Measurements from ENCODE around the gene CDK6.

The CDK6 gene

DNA sequence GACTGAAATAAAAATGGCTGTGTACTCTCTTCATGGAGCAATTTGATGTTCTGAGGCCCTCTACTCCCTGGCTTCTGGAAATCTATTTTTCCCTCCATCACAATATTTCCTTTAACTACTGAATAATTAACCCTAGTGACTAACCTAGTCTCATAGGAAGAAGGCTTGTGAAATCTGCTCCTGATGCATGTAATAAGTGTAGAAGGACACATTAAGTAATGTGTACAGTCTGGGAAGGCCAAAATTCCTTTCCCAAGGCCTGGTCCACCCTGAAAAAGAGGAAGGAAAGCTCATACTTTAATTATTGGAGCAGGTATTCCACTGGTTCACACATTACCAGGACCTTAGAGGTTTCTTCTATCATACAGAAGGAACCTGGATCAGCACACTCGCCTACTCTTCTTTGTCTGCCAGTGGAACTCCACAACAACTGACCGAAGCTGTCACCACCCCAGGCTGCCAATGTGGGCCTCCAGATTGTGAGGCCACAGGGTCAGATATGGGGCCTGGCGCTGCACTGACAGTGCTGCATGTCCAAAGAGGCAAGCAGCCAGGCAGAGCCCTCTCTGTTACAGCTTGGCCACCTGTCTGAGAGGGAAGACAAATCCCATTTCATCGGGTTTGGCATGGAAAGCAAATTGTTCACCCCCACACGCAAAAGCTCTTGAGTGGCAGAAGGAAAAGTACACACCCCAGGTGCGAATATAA, 191.8 kb downstream of the CDK6 start:
- no peak for DNase-seq (ENCODE audit: low read depth)

DNA sequence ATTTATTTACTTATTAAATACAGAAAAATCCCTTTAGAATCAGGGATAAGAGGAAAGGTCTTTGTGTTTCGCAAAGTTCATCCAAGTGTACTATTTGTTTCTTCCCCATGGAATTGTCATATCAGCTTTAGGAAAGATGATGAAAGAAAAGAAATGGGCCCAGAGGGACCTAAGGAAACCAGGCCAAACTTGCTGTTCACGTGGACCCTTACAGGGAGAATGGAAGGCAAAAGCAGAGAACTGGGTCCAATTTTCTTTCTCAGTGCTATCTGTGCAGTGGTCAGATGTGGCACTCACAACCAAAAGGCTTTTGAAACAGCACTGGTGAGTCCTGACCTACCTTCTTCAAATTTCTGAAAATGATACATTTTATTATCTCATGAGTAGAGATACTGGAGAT, 192.6 kb downstream of the CDK6 start:
- no peak for DNase-seq (ENCODE audit: low read depth)

DNA sequence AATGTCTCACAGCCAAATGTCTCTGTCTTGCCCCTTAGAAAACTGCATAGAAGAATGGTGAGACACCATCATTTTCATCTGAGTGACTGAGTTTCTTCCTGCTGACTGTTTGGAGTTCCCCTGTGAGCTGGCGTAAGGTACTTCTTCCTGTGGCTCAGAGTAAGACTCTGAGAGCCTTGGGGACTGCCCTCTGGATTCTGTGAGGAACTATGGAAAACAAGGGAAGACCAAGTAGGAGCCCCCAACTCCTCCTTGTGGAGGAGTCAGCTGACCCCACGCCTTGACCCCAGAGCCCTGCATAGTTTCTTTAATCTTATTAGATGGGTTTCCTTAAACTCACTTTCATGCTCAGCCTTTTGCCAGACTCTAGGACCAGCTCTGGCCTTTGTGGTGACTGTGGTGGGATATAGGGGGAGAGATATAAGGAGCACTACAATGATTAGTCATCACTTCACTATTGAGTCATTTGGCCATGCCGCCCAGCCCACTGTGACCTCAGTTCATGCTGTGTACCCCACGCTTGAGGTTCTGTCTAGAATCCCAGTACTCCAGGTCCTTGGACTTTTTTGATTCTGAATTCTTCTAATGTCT, 194.4 kb downstream of the CDK6 start:
- peak; percentile 54 for DNase-seq (ENCODE audit: low read depth)

DNA sequence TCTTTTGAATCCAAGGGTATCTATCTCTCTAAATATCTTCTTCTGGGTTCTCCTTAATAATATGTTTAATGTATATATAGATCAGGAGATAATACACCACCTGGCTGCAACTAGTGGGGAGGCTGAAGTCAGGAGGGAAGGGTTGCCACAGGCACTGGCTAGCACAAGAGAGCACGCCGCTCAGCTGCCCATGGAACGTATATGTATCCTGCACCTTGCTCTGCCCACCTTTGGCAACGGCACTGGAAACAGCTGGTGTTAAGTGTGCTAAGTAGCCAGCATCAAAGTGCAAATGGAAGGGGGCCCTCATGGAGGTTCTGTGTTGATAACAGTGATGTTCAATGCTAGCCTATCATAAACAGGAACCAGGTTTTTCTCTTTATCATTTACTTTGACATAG, 196.4 kb downstream of the CDK6 start:
- no peak for DNase-seq (ENCODE audit: low read depth)

DNA sequence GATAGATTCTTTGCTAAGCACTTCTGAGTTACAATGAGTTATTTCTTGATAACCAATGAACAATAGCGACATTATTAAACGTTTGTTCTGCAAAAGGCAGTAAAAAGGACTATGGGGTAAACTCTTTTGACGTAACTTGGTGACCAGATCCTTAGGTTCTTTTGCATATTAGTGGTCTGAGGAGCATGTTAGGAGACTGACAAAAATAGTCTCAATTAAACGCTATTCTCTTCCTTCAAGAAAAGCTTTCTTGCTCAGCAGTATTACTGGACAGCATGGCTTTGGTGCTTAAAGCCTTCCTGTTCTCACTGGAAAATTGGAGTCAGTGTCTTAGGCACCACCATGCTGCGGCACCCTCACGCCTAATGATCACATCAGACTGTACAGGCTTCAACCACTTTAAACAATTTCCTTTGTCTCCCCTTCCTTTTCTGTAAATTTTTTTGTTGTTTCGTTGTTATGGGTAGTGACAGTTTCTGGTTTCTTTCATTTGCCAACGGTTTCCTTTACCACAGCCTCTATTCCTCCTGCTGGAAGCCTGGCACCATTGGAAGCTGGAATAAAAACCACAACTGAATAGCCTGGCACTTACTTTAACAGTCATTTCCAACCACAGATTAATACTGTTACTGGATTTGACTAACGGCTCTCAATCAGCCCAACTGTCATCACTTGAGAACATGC, 197.0 kb downstream of the CDK6 start:
- no peak for DNase-seq (ENCODE audit: low read depth)

DNA sequence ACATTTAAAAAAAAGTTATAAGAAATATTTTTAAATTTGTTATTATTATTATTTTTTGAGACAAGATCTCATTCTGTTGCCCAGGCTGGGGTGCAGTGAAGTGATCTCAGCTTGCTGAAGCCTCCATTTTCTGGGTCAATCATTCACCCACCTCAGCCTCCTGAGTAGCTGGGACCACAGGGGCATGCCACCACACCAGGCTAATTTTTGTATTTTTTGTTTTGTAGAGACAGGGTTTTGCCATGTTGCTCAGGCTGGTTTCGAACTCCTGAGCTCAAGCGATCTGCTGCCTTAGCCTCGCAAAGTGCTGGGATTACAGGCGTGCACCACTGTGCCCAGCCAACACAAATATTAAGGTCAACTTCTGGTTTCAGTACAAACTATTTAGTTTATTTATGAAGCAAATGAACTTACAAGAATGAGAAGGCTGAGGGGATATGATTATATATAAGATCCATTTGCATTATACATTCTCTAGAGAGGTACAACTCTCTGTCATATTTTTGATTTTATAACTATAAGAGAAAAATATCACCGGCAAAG, 200.3 kb downstream of the CDK6 start:
- DNase-seq (ENCODE audit: low read depth), result no peak

DNA sequence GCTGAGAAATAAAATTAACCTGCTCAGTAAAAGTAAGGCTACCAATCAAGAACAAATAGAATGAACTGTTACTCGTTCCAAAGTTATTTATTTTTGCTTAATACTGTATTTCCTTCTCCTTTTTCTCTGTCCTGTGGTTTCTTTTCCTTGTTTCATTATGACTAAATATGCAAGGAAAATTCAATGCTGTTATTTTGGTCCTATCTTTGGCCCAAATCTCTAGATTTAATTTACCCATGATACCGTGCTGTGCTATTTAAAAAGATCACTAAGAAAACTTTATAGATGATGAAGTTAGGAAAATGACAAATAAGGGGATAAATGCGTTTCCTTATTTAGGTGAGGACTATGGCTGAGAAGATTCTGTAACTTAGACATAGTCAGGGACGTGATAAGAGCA, 200.8 kb downstream of the CDK6 start:
- no peak for DNase-seq (ENCODE audit: low read depth)

DNA sequence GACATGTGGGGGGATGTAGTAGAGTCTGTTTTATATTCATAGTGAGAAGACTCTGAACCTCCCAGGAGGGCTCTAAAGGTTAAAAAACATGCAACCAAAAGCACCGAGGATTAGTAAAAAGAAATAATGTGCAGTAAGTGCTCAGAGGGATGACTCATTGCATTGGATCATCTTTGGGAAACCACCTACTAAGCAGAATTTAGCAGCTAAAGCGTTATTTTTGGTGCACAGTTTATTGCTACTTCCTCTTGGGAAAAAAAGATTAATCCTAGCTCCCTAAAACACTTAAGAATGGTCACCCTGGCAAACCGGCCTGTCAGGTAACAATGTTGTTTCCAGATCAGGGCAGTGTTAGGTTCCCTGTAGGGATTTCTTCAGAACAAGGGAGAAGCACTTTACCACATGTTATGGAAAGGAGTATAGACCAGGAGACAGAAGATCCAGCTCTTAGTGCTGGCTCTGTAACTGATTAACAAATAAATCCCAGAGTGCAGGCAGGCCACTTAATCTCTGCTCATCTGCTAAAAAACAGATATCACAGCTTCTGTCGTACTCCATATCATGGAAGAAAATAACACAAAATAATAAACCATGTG, 201.4 kb downstream of the CDK6 start:
- no peak for DNase-seq (ENCODE audit: low read depth)

DNA sequence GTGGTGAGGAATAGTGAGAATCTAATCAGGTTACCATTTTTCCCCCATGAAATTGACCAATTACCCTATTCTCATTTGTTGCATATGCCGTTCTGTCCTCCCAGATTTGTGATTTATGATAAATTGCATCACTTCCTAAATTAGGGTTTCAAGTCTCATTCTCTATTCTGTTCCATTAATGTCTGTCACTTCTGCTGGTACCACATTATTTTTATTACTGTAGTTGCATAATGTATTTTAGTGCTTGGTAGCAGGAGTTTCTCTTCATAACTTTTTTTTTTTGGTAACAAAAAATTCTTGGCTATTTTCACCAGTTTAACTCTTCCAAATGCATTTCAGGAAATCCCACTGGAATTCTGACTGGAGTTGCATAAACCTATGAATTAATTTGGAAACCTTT, 202.2 kb downstream of the CDK6 start:
- DNase-seq (ENCODE audit: low read depth), result no peak

DNA sequence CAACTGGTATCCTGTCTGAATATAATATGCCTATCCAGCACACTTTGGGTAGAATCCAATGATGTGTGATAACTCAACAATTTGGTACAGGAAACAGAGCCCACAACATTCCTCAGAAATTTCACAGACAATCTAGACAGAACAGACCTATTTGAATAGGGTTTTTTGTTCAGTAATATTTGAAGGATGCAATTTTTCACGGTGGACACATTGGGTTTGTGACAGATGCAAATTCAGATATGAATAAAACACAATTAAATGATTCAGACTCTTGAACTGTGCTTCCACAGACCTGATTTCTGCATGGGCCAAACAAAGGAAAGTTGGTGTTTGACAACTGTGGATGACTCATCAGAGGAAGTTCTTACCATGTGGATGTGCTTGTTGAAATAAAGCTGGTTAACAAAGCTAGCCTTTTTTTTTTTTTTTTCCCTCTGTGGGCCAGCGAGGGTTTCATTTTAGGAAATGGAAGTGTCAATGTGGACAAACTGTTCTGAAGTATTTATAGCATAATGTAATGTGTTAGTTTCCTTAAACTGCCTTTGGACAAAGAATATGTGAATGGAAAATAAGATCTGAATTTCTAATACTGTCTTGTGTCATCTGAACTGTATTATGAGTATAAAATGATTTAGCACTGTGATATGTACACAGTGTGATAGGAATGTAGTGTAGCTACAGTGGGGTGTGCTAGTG, 203.0 kb downstream of the CDK6 start:
- peak; percentile 54 for DNase-seq (ENCODE audit: low read depth)

DNA sequence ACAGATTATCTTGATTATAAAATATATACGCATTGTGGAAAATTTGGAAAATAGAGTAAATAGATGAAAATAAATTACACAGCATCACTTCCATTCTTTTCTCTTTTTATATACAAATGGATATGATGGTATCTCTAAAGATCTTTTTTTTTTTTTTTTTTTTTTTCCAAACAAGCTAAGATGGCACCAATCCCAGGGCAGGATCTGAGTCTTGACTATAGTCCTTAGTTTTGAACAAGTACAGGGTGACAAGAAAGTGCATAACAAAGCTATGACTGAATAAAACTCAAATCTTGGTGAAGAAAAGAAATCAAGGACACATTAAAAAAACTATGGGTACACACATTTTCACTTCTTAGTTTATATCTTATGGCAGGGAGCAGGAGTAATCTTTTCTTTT, 203.6 kb downstream of the CDK6 start:
- no peak for DNase-seq (ENCODE audit: low read depth)

DNA sequence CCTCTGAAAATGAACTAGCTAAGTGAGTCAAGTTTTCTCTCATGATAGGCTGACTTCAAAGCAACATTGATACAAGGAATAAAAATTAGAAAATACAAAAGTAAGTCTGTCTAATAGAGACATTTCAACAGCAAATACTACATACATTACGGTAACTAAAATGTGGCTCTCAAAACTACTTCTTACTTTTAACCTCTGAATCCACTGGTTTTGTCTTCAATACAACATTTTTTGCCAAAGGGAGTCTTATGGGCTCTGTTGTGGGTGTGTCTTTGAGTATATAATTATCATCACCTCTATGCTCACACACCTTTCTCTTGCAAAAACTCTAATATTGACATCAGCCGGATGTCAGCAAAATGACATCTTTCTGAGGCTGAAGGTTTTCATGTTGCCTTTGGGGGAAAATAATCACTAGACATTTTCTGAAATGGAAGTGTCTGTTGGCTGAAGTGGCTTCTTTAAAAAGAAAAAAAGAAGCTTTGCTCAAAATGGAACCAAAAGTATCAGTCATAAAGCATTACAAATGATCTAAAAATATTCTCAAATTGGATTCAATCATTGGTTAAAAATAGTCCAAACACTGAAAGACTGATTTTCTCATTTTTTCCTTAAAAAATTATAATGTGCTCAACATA, 204.4 kb downstream of the CDK6 start:
- DNase-seq (ENCODE audit: low read depth), result no peak

DNA sequence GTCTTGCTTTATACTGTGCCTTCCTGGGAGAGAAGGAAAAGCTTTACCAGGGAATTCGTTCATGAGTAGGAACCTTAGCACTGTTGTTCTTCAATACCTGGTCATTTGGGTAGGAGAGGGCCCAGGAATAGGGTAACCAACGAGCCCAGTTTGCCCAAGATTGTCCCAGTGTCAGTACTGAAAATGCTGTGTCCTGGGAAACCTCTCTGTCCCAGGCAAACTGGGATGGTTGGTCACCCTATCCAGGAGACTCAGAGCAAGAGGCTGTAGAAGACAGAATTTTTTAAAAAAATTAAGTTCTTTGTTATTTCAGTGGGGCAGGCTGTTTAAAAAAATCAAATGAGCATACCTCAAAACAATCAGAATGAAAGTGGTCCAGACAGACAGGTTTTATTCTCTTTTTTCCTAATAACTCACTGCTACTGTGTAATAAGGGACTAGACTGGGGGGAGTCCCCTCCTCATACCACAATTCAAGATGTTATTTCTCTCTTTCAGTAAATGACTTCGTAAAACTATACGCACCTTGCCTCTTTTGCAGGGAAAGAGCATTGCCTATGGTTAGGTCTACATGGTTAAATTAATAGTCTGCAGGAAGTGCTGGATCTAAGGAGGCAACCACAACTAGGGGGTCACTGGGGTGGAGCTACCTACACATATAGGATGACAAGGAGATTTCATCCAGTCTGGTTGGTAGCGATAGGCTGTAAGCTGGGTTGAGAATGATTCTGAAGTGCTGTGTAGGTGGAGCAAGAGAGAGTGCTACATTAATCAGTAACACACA, 205.1 kb downstream of the CDK6 start:
- DNase-seq (ENCODE audit: low read depth), result no peak

DNA sequence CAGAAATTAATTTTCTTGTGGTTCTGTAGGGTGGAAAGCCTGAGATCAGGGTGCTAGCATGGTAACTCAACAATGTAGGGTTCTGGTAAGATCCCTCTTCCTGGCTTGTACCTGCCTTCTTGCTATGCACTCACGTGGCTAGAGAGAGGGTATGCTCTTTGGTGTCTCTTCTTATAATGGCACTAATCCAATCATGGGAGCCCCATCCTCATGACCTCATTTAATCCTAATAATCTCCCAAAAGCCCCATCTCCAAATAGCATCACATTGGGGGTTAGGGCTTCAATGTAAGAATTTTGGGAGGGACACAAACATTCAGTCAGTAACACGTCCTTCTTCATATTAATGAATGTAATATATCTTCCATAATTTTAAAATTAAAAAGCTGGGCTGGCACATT, 206.6 kb downstream of the CDK6 start:
- DNase-seq (ENCODE audit: low read depth), result no peak

DNA sequence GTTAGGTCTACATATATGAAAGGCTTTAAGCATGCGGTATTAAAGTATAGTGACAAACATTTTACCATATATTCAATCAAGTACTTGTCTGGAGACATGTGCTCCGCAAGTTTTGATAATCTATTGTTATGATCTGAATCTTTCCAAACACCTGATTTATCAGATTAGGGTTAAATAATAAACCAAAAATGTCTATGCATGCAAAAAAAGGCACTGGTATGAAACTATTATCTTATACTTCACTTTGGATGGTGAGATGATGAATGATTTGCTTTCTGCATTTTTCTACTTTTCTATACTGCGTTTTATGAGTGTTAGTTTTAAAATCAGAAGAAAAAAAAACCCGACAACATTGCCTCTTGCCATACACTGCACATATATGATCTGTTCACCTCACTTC, 208.4 kb downstream of the CDK6 start:
- DNase-seq (ENCODE audit: low read depth), result no peak

DNA sequence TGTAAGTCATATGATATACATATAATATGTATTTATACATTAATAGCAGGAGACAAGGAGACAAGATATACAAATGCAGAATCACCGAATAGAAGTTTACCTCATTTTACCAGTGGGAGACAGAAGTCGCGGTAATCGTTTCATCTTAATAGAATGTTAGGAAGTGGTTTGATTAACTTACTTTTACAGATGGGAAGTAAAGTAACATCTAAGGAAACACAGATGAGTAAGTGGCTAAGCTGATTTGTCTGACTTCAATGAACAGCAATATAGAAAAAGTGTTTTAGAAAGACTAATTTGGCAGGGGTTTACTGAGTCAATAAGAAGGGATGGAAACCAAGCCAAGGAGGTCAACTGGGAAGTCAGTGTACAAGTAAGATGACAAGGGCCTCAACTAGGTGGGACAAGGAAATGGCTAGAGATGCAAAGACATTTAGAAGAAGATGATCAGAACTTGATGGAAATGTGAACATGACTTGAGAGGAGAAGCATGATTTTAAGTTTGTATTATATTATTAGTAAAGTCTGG, 210.0 kb downstream of the CDK6 start:
- no peak for DNase-seq (ENCODE audit: low read depth)

DNA sequence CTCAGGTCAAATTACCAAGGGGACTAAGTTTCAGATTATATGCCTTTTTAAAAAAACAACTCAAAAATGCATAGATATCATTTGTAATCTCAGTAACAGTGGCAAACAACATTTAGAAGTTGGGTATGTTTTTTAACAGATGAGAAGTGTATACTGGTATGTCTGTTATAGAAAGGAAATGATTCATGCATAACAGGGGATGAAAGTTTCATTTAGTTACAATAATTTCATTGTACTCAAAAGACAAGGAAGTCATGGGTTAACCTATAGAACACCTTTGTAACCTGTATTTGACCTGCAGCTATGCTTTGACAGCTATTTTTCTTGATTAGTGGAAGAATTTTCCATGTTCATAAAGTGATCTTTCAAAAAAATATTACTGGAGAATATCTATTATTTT, 210.8 kb downstream of the CDK6 start:
- DNase-seq (ENCODE audit: low read depth), result no peak

DNA sequence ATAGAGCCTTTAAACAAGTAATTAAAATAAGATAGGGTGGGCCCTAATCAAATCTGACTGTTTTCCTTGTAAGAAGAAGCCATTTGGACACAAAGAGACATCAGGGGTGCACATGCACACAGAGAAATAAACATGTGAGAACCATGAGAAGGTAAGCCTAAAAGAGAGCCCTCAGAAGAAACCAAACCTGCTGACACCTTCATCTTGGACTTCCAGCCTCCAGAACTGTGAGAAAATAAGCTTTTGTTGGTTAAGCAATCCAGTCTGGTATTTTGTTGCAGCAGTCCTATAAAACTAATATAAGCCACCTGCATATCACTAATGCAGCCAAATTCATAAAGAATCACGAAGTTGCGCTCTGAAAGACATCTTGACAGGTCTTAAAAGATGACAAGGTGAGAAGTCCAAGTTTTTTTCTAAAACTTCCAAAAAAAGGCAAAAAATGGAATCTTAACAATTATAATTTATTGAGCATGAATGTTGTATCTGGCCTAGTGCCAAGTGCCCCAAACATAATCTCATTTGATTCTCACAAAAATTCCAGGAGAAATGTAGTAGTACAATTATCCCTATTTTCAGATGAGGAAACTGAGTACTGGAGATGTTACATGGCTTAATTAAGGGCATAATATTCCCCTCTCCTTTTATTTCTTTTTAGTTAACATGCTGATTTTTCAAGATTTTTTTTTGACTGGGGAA, 211.9 kb downstream of the CDK6 start:
- no peak for DNase-seq (ENCODE audit: low read depth)

DNA sequence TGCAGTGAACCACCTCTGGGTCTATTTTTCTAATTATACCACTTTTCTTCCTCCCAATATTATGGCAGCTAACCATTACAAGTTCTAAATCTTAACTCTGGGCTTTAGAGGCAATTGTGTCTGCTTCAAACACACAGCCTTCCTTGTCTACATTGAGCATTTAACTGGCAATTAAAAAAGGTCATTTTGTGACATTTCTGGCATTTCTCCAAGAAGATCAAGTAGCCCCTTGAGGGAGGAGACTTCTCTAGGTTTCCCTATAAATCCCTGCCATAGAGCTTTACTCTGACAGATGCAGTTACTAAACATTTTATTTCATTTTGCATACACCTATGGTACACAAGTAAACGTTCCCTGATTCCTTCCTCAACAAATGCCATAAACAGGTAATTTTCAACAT, 212.8 kb downstream of the CDK6 start:
- DNase-seq (ENCODE audit: low read depth), result no peak

DNA sequence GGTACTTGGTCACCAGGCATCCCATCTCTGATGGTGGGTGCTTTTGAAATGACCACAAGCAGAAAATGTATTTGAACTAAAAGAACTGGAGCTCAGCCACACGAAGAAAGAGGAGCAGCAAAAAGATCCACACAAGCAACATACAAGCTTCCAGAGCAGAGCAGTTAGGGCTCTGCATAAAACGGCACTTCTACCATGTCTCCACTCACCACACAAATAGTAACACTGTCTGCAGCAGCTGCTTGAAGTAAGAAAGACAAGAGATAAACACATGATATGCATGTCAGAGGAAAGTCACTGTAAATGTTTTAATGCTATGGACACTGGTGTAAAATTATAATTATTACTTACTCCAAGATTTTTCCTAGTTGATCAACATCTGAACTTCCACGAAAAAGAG, 213.7 kb downstream of the CDK6 start:
- no peak for DNase-seq (ENCODE audit: low read depth)
